Measurements from ENCODE around the gene PNPLA1. TPM values are rescaled to one million over a fixed set of nuclear protein-coding genes. Genes with fewer than 3 reads are reported as not detected.

The PNPLA1 gene
- total and polyA plus RNA-seq, 12 donors: 0.21 to 0.28 TPM; not detected in 10

DNA sequence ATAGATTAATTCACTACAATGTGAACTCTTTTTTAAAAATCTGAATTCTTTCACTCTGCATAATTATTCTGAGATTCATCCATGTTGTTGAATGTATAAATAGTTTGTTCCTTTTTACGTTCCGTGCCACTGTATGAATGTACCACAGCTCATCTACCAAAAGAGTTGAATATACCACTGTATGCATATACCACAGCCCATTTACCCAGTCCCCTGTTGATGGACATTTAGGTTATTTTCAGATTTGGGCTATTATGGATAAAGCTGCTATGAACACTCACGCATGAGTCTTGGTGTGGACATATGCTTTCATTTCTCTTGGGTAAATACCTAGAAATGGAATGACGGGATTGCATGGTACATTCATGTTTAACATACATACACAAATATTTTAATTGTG lies 28.2 kb downstream of the PNPLA1 start:
- Histone ChIP-seq H3K4me1 (peaks cover 0 to 5% (median 0%) of the 10 kb centered on the region in 9 donors), H3K36me3 (no peaks in the 10 kb centered on the region), H3K27me3 (peaks cover 0 to 38% (median 11%) of the 10 kb centered on the region in 7 donors), H3K4me3 (no peak overlapping the region), H3K9me3 (no peaks in the 10 kb centered on the region), H3K27ac (no peak overlapping the region)
- TF ChIP-seq CTCF (IDR thresholded peaks at IDR 0.05): no peak
- 87 to 91% methylated on average over 4 of the region's 4 CpGs for WGBS, 2 donors
- no peak for ATAC-seq
- no peak for DNase-seq
- intact Hi-C loops (cut with DNase I): loop anchor here in 1 of 10 donors (5.0 kb wide), 1 partner anchor 64 kb away; no protein-coding TSS in a partner anchor

GRCh38 chr6:36301085-36301658 lies 31.3 kb downstream of the PNPLA1 start:
- H3K4me3 ChIP-seq: no peak overlapping the region
- H3K27me3 ChIP-seq: peaks cover 0 to 33% (median 11%) of the 10 kb centered on the region in 7 donors
- H3K36me3 ChIP-seq: no peaks in the 10 kb centered on the region
- no peak for DNase-seq
- 80 to 81% methylated on average over 10 of the region's 10 CpGs for whole genome bisulfite sequencing, 2 donors
- peaks cover 0 to 5% (median 0%) of the 10 kb centered on the region in 9 donors for H3K4me1 ChIP-seq
- no peak for TF ChIP-seq CTCF (IDR thresholded peaks at IDR 0.05)
- intact Hi-C loops (cut with DNase I): loop anchor here in 1 of 10 donors (1.0 kb wide), 1 partner anchor 59 kb away; no protein-coding TSS in a partner anchor
- H3K27ac ChIP-seq: no peak overlapping the region
- H3K9me3 ChIP-seq: no peaks in the 10 kb centered on the region
- ATAC-seq: no peak

DNA sequence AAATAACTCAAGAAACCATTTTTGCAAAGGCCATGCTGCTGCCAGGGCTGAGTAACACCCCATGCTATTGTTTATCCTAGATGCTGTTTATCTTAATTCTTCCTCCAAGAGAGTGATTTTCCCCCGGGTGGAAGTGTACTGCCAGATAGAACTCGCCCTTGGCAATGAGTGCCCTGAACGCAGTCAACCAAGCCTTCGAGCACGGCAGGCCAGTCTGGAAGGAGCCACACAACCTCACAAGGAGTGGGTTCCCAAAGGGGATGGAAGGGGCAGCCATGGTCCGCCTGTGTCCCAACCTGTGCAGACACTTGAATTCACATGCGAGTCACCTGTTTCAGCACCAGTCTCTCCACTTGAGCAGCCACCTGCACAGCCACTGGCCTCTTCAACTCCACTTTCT lies 31.9 kb downstream of the PNPLA1 start:
- Histone ChIP-seq H3K36me3 (no peaks in the 10 kb centered on the region), H3K4me1 (peaks cover 0 to 3% (median 0%) of the 10 kb centered on the region in 9 donors), H3K27me3 (peaks cover 0 to 37% (median 11%) of the 10 kb centered on the region in 7 donors), H3K27ac (no peak overlapping the region), H3K9me3 (no peaks in the 10 kb centered on the region), H3K4me3 (no peak overlapping the region)
- no peak for TF ChIP-seq CTCF (IDR thresholded peaks at IDR 0.05)
- 56 to 64% methylated on average over 7 of the region's 7 CpGs for WGBS, 2 donors
- ATAC-seq (peak in 4 of 8 donors; percentile 11 to 31 (median 16)), DNase-seq (no peak)
- intact Hi-C loops (cut with DNase I): loop anchor here in 9 of 10 donors (1.0 to 2.0 kb wide), 3 partner anchors 57 to 59 kb away; no protein-coding TSS in a partner anchor

GRCh38 chr6:36302227-36302976 lies 32.5 kb downstream of the PNPLA1 start:
- H3K27ac ChIP-seq: no peak overlapping the region
- ATAC-seq (peak; percentile 71 to 88 (median 86)), DNase-seq (peak; percentile 60 to 90)
- TF ChIP-seq CTCF (IDR thresholded peaks at IDR 0.05): peak; percentile 71 to 93 (median 89)
- H3K4me3 ChIP-seq: no peak overlapping the region
- H3K9me3 ChIP-seq: no peaks in the 10 kb centered on the region
- intact Hi-C loops (cut with DNase I): loop anchor here in 8 of 10 donors (1.0 to 2.0 kb wide), 3 partner anchors 56 to 58 kb away; no protein-coding TSS in a partner anchor
- peaks cover 0 to 38% (median 8%) of the 10 kb centered on the region in 7 donors for H3K27me3 ChIP-seq
- H3K36me3 ChIP-seq: no peaks in the 10 kb centered on the region
- H3K4me1 ChIP-seq: peaks cover 0 to 3% (median 0%) of the 10 kb centered on the region in 9 donors
- 29 to 30% methylated on average over 13 of the region's 13 CpGs for WGBS, 2 donors

Measured in heart right ventricle (tissue), 16 donors.